Naive thymus-derived CD4-positive, alpha-beta T cell (primary cell): ENCODE measurements around the gene COPE. TPM values are rescaled to one million over a fixed set of nuclear protein-coding genes. Genes with fewer than 3 reads are reported as not detected.

Experiments used
- ATAC-seq: fragments of 150-1000 bp; cut with Tn5 transposase; 2 replicates; pipeline ENCODE4 v1.10.0; 2021; ENCODE audit warnings: mild to moderate bottlenecking, moderate library complexity
- CTCF ChIA-PET: fragments of 350-600 bp; sonication (Branson Sonifier 250); formaldehyde crosslinking; loops from one replicate; lab custom pipeline; 2021; ENCODE audit warnings: antibody characterized with exemption; lab: Charles Lee
- POLR2A ChIA-PET: fragments of 350-600 bp; sonication (Branson Sonifier 250); formaldehyde crosslinking; loops from one replicate; lab custom pipeline; 2021; ENCODE audit warnings: antibody characterized with exemption, inconsistent platforms; lab: Charles Lee
- DNase-seq, 9 donors: peaks; one replicate each; pipeline versions ENCODE4 v3.0.0 to v3.0.0-alpha.2; 2020 to 2022; ENCODE audit warnings: mixed read lengths in 1 of 9
- H3K27ac ChIP-seq: one replicate; pipeline ENCODE4 v1.7.0; 2013; ENCODE audit warnings: mild to moderate bottlenecking, low read depth, low read length, moderate library complexity
- H3K27me3 ChIP-seq, 2 donors: one replicate each; pipeline ENCODE4 v1.7.0; 2013; ENCODE audit warnings: low read length in 2 of 2, mild to moderate bottlenecking in 2 of 2, moderate library complexity in 2 of 2; ENCODE audit not compliant: control insufficient read depth in 2 of 2, insufficient read depth in 2 of 2
- H3K36me3 ChIP-seq, 3 experiments: 1 replicate in 2 of 3; 2 replicates in 1 of 3; pipeline ENCODE4 v1.7.0; 2013; ENCODE audit warnings: low read length in 3 of 3, mild to moderate bottlenecking in 3 of 3, moderate library complexity in 1 of 3; ENCODE audit not compliant: insufficient read depth in 3 of 3, control insufficient read depth in 2 of 3
- H3K4me1 ChIP-seq, 2 donors: one replicate each; pipeline ENCODE4 v1.7.0; 2013; ENCODE audit warnings: low read length in 2 of 2, mild to moderate bottlenecking in 2 of 2, moderate library complexity in 1 of 2; ENCODE audit not compliant: control insufficient read depth in 2 of 2, insufficient read depth in 2 of 2
- H3K4me3 ChIP-seq: 2 replicates; pipeline ENCODE4 v1.7.0; 2013; ENCODE audit warnings: mild to moderate bottlenecking, low read length
- H3K9me3 ChIP-seq, 3 experiments: 1 replicate in 2 of 3; 2 replicates in 1 of 3; pipeline ENCODE4 v1.7.0; 2013; ENCODE audit warnings: low read length in 3 of 3; ENCODE audit not compliant: control insufficient read depth in 2 of 3
- H3K27ac Mint-ChIP-seq, 9 donors: one replicate each; pipeline ENCODE4 v1.8.0; 2020 to 2022; ENCODE audit warnings: mixed read lengths in 9 of 9, mild to moderate bottlenecking in 8 of 9, moderate library complexity in 5 of 9, inconsistent platforms in 2 of 9
- H3K27me3 Mint-ChIP-seq, 5 donors: one replicate each; pipeline ENCODE4 v1.8.0; 2021 to 2022; ENCODE audit warnings: mixed read lengths in 5 of 5, mild to moderate bottlenecking in 1 of 5
- H3K36me3 Mint-ChIP-seq, 5 donors: one replicate each; pipeline ENCODE4 v1.8.0; 2020 to 2022; ENCODE audit warnings: mixed read lengths in 5 of 5, mild to moderate bottlenecking in 3 of 5, inconsistent platforms in 1 of 5
- H3K4me1 Mint-ChIP-seq, 7 donors: one replicate each; pipeline ENCODE4 v1.8.0; 2020 to 2022; ENCODE audit warnings: mixed read lengths in 7 of 7, mild to moderate bottlenecking in 3 of 7, inconsistent platforms in 1 of 7
- H3K4me3 Mint-ChIP-seq, 10 donors: one replicate each; pipeline ENCODE4 v1.8.0; 2020 to 2022; ENCODE audit warnings: mild to moderate bottlenecking in 10 of 10, mixed read lengths in 10 of 10, moderate library complexity in 6 of 10, inconsistent platforms in 2 of 10
- H3K9me3 Mint-ChIP-seq, 11 donors: one replicate each; pipeline ENCODE4 v1.8.0; 2020 to 2022; ENCODE audit warnings: mixed read lengths in 11 of 11, mild to moderate bottlenecking in 4 of 11, inconsistent platforms in 1 of 11, moderate library complexity in 1 of 11
- intact Hi-C, 2 donors: fragments of 100-400 bp; cut with micrococcal nuclease; formaldehyde crosslinking; loops; one replicate each; pipeline ENCODE4 v1.15.1; 2023
- polyA plus RNA-seq, 2 donors: library from polyadenylated mRNA; unstranded; fragments of 300-500 nt; fragmentation: Illumina TruSeq; gene quantifications; one replicate each; pipeline ENCODE4 v1.2.3, GENCODE V29; 2021
- total RNA-seq, 6 experiments: library from RNA in 5 of 6; stranded (reverse) in 5 of 6; gene quantifications; 1 replicate in 5 of 6; 2 replicates in 1 of 6; pipeline ENCODE4 v1.2.3 and lab custom pipeline; 2021 to 2026

COPE gene
- total RNA-seq, result 100 to 1,000 TPM; 124 to 283 (median 163) TPM
- 100 to 1,000 TPM; 214 to 247 TPM for polyA plus RNA-seq
- total RNA-seq (lab: John Stamatoyannopoulos, UW), result 43.5 reads per million, percentile 68 among the genes with 10 or more reads in this experiment

DNA sequence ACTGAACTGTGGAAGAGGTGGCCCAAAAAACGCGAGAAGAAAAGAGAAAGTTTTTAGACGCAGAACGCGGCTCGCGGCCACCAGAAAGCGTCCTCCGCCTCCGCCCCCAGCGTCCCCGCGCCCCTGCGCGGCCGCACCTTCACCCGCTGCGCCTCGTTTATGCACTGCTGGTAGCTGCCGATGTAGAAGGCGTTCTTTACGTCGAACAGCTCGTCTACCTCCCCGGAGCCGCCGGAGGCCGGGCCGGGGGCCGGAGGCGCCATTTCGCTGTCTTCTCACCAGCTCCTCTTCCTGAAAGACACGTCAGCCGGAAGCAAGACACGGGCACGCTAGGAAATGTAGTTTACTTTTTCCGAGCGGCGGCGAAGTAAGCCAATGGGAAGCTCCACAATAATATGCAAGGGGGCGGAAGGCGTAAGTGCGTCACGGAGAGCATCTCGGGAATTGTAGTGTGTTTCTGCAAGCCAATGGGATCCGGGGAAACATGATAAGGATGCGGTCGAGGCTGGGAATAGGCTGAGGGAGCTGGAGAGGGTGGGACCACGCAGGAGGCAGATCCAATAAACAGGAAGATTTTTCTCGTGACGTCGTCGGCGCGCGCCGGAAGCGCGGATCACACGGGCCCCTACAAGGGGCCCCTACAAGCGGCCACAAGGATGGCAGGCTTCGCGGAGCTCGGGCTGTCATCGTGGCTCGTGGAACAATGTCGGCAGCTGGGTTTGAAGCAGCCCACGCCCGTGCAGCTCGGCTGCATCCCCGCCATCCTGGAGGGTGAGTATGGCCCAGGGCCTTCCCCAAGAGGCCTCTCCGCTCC, at the start of gene COPE, which contains the start of gene DDX49:
Gene COPE (minus strand): TSS at position 302 of the 814 bp plus-strand sequence. CDS start 39 bp downstream, at position 263.
Gene DDX49 (plus strand): TSS at position 630 of the 814 bp plus-strand sequence. CDS start 27 bp downstream, at position 657.
- Histone ChIP-seq H3K4me1 (peaks cover 18 to 21% of the 10 kb centered on the region in 2 donors), H3K36me3 (peaks cover under 1 to 54% (median 1%) of the 10 kb centered on the region in 3 experiments), H3K4me3 (peak within 1 kb of the TSS; percentile 85), H3K9me3 (no peaks in the 10 kb centered on the region), H3K27ac (peak within 1 kb of the TSS; percentile 93), H3K27me3 (no peaks in the 10 kb centered on the region)
- CTCF ChIA-PET, result interaction anchor here (0.5 to 1.1 kb wide), 5 partner anchors 102 to 756 kb away, joined by 3 to 5 read pairs (median 3); no protein-coding TSS in a partner anchor
- Mint-ChIP-seq H3K27ac (peak within 1 kb of the TSS; percentile 76 to 98 (median 96)), H3K9me3 (no peaks in the 10 kb centered on the region), H3K4me3 (peak within 1 kb of the TSS; percentile 71 to 100 (median 92)), H3K4me1 (peaks cover 25 to 63% (median 36%) of the 10 kb centered on the region in 7 donors), H3K27me3 (peaks cover 0 to 2% (median 0%) of the 10 kb centered on the region in 5 donors), H3K36me3 (peaks cover 0 to 21% (median 6%) of the 10 kb centered on the region in 5 donors)
- ATAC-seq (peak; percentile 97), DNase-seq (peak; percentile 85 to 99 (median 99))
- intact Hi-C loops, result loop anchor here (1.0 to 5.0 kb wide), 19 partner anchors 13 to 401 kb away; partner anchors contain the start of genes BORCS8 (in 2 of the 2), ELL (in 2 of the 2), HOMER3 (in 2 of the 2) and KXD1 (in 2 of the 2)
- POLR2A ChIA-PET, result interaction anchor here (0.6 to 2.5 kb wide), 22 partner anchors 10 to 638 kb away, joined by 3 to 15 read pairs (median 4); partner anchors contain the start of genes ELL, JUND, KXD1 and LSM4

DNA sequence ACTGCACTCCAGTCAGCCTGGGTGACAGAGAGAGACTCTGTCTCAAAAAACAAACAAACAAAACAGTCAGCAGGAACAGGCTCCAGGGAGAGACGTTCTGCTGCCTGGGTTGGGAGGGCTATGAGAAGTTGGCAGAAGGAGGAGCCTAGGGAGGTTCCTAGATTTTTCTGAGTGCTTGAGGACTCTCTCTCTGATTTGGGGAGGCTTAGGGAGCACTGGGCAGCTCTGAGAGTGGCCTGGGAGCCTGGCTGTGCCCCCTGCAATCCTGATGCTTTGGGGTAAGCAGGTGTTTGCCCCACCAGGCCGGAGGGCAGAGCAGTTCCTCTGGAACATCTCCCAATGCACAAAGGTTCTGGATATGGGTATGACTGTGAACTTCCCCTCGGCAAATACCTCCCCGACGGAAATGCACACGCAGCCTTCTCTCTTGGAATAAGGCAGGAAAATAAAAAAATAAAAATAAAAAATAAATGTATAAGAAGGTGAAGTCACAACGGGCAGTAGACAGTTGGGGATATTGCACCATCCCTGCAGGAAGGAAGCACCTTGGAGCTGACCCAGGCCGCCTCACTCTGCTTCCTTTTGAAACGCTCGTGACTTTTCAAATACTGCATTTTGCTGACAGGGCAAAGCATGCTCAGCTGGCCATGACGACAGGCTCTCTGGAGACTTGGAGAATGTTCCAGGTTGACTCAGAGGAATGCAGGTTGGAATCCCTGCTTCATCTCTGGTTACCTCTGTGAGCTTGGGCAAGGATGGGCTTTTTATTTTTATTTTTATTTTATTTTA, 48.4 kb upstream of the COPE start:
- Mint-ChIP-seq H3K36me3 (no peaks in the 10 kb centered on the region), H3K4me1 (peaks cover 0 to 4% (median 0%) of the 10 kb centered on the region in 7 donors), H3K4me3 (no peak overlapping the region), H3K9me3 (peaks cover 0 to 3% (median 0%) of the 10 kb centered on the region in 11 donors), H3K27me3 (peaks cover 0 to 9% (median 0%) of the 10 kb centered on the region in 5 donors), H3K27ac (no peak overlapping the region)
- Histone ChIP-seq H3K4me1 (no peaks in the 10 kb centered on the region), H3K27ac (no peak overlapping the region), H3K36me3 (no peaks in the 10 kb centered on the region), H3K27me3 (no peaks in the 10 kb centered on the region), H3K4me3 (no peak overlapping the region), H3K9me3 (no peaks in the 10 kb centered on the region)
- CTCF ChIA-PET, result no interaction called here
- ATAC-seq, result peak; percentile 75
- POLR2A ChIA-PET, result no interaction called here
- intact Hi-C loops, result no loop called here
- DNase-seq, result no peak

DNA sequence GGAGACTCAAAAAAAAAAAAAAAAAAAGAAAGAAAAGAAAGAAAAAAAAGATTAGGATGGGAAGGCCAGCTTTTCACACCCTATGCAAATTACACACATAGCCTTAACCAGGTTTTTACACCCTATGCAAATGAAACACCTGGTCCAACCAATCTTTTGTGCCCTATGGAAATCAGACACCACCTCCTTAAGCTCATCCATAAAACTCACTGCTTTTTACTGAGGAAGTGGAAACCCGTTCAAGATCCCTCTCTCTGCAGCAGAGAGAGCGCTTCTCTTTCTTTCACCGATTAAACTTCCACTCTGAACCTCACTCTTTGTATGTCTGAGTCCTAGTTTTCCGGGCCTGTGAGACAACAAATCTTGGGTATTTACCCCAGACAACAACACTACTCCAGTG, 47.1 kb upstream of the COPE start:
- Histone ChIP-seq H3K9me3 (no peaks in the 10 kb centered on the region), H3K27me3 (no peaks in the 10 kb centered on the region), H3K4me1 (peaks cover 0 to 4% of the 10 kb centered on the region in 2 donors), H3K27ac (no peak overlapping the region), H3K36me3 (no peaks in the 10 kb centered on the region), H3K4me3 (no peak overlapping the region)
- Mint-ChIP-seq H3K27ac (no peak overlapping the region), H3K4me3 (no peak overlapping the region), H3K27me3 (peaks cover 0 to 18% (median 9%) of the 10 kb centered on the region in 5 donors), H3K36me3 (no peaks in the 10 kb centered on the region), H3K9me3 (peaks cover 0 to 3% (median 0%) of the 10 kb centered on the region in 11 donors), H3K4me1 (peaks cover 10 to 12% (median 11%) of the 10 kb centered on the region in 7 donors)
- intact Hi-C loops, result no loop called here
- ChIA-PET POLR2A (no interaction called here), CTCF (no interaction called here)
- ATAC-seq (no peak), DNase-seq (no peak)

DNA sequence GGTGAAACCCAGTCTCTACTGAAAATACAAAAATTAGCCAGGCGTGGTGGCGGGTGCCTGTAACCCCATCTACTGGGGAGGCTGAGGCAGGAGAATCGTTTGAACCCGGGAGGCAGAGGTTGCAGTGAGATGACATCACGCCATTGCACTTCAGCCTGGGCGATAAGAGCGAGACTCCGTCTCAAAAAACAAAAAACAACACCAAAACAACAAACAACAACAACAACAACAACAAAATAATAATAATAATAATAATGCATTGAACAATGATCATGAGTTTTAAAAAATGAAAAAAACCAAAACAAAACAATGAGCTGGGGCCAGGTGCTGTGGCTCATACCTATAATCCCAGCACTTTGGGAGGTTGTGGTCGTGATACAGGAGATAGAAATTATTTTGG, 44.9 kb upstream of the COPE start:
- no peak overlapping the region for H3K27ac ChIP-seq
- no peaks in the 10 kb centered on the region for H3K36me3 Mint-ChIP-seq
- ATAC-seq (no peak), DNase-seq (no peak)
- peaks cover 0 to 3% (median 0%) of the 10 kb centered on the region in 11 donors for H3K9me3 Mint-ChIP-seq
- H3K4me3 ChIP-seq, result no peak overlapping the region
- H3K27me3 Mint-ChIP-seq, result peaks cover 0 to 19% (median 11%) of the 10 kb centered on the region in 5 donors
- H3K27ac Mint-ChIP-seq, result no peak overlapping the region
- intact Hi-C loops, result no loop called here
- peaks cover 11 to 14% (median 12%) of the 10 kb centered on the region in 7 donors for H3K4me1 Mint-ChIP-seq
- no peaks in the 10 kb centered on the region for H3K36me3 ChIP-seq
- H3K27me3 ChIP-seq, result no peaks in the 10 kb centered on the region
- H3K9me3 ChIP-seq, result no peaks in the 10 kb centered on the region
- POLR2A ChIA-PET, result no interaction called here
- no peak overlapping the region for H3K4me3 Mint-ChIP-seq
- peaks cover 0 to 4% of the 10 kb centered on the region in 2 donors for H3K4me1 ChIP-seq
- CTCF ChIA-PET, result no interaction called here

DNA sequence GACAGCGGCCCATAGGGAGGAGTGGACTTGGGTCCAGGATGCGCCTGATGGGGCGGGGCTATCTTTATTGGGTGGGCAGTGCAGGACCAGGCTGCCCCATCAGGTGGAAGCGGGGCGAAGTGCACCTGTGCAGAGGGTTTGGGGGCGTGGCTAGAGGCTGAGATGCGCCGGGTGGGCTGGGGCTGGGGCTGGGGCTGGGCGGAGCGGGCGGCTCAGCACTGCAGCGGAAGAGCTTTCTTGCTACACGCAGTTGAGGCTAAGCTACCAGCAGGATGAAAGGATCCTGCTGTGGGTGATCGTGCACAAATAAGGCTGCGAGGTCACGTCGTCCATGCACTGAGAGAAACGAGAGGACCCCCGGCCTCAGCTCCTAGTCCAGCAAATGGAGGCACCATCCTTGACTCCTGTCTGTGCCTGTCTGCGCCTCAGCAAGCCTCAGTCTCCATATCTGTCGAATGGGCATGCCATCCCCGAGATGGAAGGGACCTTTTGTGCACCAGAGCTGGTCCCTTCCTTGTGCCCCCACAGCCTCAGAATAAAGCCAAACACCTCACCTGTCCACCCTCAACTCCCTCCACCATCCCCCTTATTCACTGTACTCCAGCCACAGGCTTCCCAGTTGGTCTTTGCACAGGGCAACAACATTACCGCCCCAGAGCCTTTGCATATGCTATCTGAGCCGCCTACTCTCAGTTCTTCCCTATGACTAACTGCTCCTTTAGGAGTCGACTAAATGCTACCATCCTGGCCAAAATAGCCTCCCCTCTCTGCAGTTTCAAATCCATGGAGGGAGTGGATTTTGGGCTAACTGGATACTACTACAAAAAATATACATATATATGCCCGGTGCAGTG, 42.8 kb upstream of the COPE start:
- ATAC-seq, result peak; percentile 60
- ChIA-PET CTCF (no interaction called here), POLR2A (no interaction called here)
- H3K4me1 Mint-ChIP-seq, result peaks cover 11 to 14% (median 12%) of the 10 kb centered on the region in 7 donors
- H3K4me1 ChIP-seq, result peaks cover 0 to 4% of the 10 kb centered on the region in 2 donors
- peak overlapping the region in 1 of 9 donors; percentile 78 for H3K27ac Mint-ChIP-seq
- peak overlapping the region in 7 of 10 donors; percentile 10 to 74 (median 43) for H3K4me3 Mint-ChIP-seq
- no peak overlapping the region for H3K4me3 ChIP-seq
- H3K27me3 Mint-ChIP-seq, result peaks cover 0 to 14% (median 11%) of the 10 kb centered on the region in 5 donors
- H3K27me3 ChIP-seq, result no peaks in the 10 kb centered on the region
- H3K36me3 Mint-ChIP-seq, result no peaks in the 10 kb centered on the region
- no peaks in the 10 kb centered on the region for H3K36me3 ChIP-seq
- intact Hi-C loops, result no loop called here
- no peak overlapping the region for H3K27ac ChIP-seq
- peak in 2 of 9 donors; percentile 8 to 21 for DNase-seq
- no peaks in the 10 kb centered on the region for H3K9me3 Mint-ChIP-seq
- H3K9me3 ChIP-seq, result no peaks in the 10 kb centered on the region
